CD4-positive, alpha-beta memory T cell (primary cell): ENCODE results near the gene TAS2R38. TPM values are rescaled to one million over a fixed set of nuclear protein-coding genes. Genes with fewer than 3 reads are reported as not detected.

ENCODE experiments used
- CTCF ChIA-PET: fragments of 350-600 bp; sonication (Branson Sonifier 250); formaldehyde crosslinking; loops from one replicate; lab custom pipeline; 2021; ENCODE audit warnings: inconsistent platforms; ENCODE audit not compliant: partially characterized antibody; lab: Charles Lee
- POLR2A ChIA-PET: fragments of 350-600 bp; sonication (Branson Sonifier 250); formaldehyde crosslinking; loops from one replicate; lab custom pipeline; 2021; ENCODE audit not compliant: partially characterized antibody; lab: Charles Lee
- DNase-seq, 5 donors: peaks; one replicate each; pipeline versions ENCODE4 v3.0.0 to v3.0.0-alpha.2; 2020 to 2022; ENCODE audit warnings: mixed read lengths in 1 of 5
- H3K27ac ChIP-seq: one replicate; pipeline ENCODE4 v1.7.0; 2013; ENCODE audit warnings: low read depth, low read length
- H3K27me3 ChIP-seq: 2 replicates; pipeline ENCODE4 v1.7.0; 2013; ENCODE audit warnings: mild to moderate bottlenecking, low read length, moderate library complexity; ENCODE audit not compliant: insufficient read depth
- H3K36me3 ChIP-seq: 2 replicates; pipeline ENCODE4 v1.7.0; 2013; ENCODE audit warnings: mild to moderate bottlenecking, low read length, moderate library complexity; ENCODE audit not compliant: insufficient read depth
- H3K4me1 ChIP-seq: 2 replicates; pipeline ENCODE4 v1.7.0; 2013; ENCODE audit warnings: mild to moderate bottlenecking, low read length, moderate library complexity; ENCODE audit not compliant: insufficient read depth
- H3K4me3 ChIP-seq, 2 donors: one replicate each; pipeline ENCODE4 v1.7.0; 2013; ENCODE audit warnings: low read length in 2 of 2, mild to moderate bottlenecking in 1 of 2
- H3K9me3 ChIP-seq, 2 donors: one replicate each; pipeline ENCODE4 v1.7.0; 2013; ENCODE audit warnings: low read length in 2 of 2, control low read depth in 1 of 2; ENCODE audit not compliant: control insufficient read depth in 1 of 2
- H3K27ac Mint-ChIP-seq, 7 donors: one replicate each; pipeline ENCODE4 v1.8.0; 2020 to 2021; ENCODE audit warnings: mixed read lengths in 7 of 7, mild to moderate bottlenecking in 6 of 7, inconsistent platforms in 3 of 7, moderate library complexity in 3 of 7
- H3K27me3 Mint-ChIP-seq, 2 donors: one replicate each; pipeline ENCODE4 v1.8.0; 2020 to 2021; ENCODE audit warnings: mixed read lengths in 2 of 2
- H3K36me3 Mint-ChIP-seq, 2 donors: one replicate each; pipeline ENCODE4 v1.8.0; 2020 to 2021; ENCODE audit warnings: mixed read lengths in 2 of 2, inconsistent platforms in 1 of 2, mild to moderate bottlenecking in 1 of 2
- H3K4me1 Mint-ChIP-seq, 4 donors: one replicate each; pipeline ENCODE4 v1.8.0; 2020 to 2021; ENCODE audit warnings: mixed read lengths in 4 of 4, mild to moderate bottlenecking in 1 of 4
- H3K4me3 Mint-ChIP-seq, 8 donors: one replicate each; pipeline ENCODE4 v1.8.0; 2020 to 2021; ENCODE audit warnings: mixed read lengths in 8 of 8, mild to moderate bottlenecking in 7 of 8, moderate library complexity in 6 of 8, inconsistent platforms in 3 of 8
- H3K9me3 Mint-ChIP-seq, 8 donors: one replicate each; pipeline ENCODE4 v1.8.0; 2020 to 2021; ENCODE audit warnings: mixed read lengths in 8 of 8, mild to moderate bottlenecking in 5 of 8, inconsistent platforms in 3 of 8, moderate library complexity in 1 of 8
- intact Hi-C: fragments of 100-400 bp; cut with micrococcal nuclease; formaldehyde crosslinking; loops from one replicate; pipeline ENCODE4 v1.15.1; 2023
- polyA plus RNA-seq, 2 donors: library from polyadenylated mRNA; unstranded; fragments of 300-500 nt; fragmentation: Illumina TruSeq; gene quantifications; one replicate each; pipeline ENCODE4 v1.2.3, GENCODE V29; 2021
- total RNA-seq, 2 experiments: library from RNA; stranded (reverse); gene quantifications; one replicate each; pipeline ENCODE4 v1.2.3, GENCODE V29; 2021

The TAS2R38 gene
- total and polyA plus RNA-seq, 4 experiments from 2014 or later = not detected

- CTCF ChIA-PET = interaction anchor here (1.2 kb wide), 1 partner anchor 31 kb away, joined by 4 read pairs; no protein-coding TSS in a partner anchor
- Mint-ChIP-seq H3K4me1 (no peaks in the 10 kb centered on the region), H3K27me3 (peaks cover 0 to 5% of the 10 kb centered on the region in 2 donors), H3K27ac (no peak overlapping the region), H3K4me3 (no peak overlapping the region), H3K9me3 (peaks cover 0 to 33% (median 18%) of the 10 kb centered on the region in 8 donors), H3K36me3 (no peaks in the 10 kb centered on the region)
- Histone ChIP-seq H3K36me3 (no peaks in the 10 kb centered on the region), H3K4me3 (no peak overlapping the region), H3K27me3 (no peaks in the 10 kb centered on the region), H3K27ac (no peak overlapping the region), H3K4me1 (no peaks in the 10 kb centered on the region), H3K9me3 (no peaks in the 10 kb centered on the region)
- no peak for DNase-seq
- POLR2A ChIA-PET = no interaction called here
- intact Hi-C loops = no loop called here
Measured at GRCh38 chr7:141944811-141945210, 28.8 kb downstream of the TAS2R38 start.

DNA sequence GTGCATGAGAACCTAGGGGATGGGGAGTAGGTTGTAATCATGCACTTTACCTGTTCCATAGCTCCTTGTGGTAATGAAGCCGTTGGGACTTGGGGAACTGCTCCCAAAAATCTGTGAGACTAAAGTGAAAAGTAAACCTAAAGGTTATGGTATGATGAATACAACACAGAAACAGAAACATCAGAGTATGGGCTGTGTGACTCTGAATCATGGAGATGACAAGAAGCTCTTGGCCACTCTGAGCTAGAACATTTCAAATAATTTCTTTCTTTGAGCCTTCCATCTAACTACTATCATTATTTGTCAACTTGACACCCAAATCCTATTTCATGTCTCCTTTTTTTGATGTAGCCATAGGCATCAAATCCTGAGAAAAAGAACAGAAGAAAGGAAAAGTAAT, 29.7 kb downstream of the TAS2R38 start:
- no peaks in the 10 kb centered on the region for H3K4me1 Mint-ChIP-seq
- no peak overlapping the region for H3K4me3 Mint-ChIP-seq
- no peak overlapping the region for H3K4me3 ChIP-seq
- H3K9me3 Mint-ChIP-seq = peaks cover 0 to 42% (median 23%) of the 10 kb centered on the region in 8 donors
- ChIA-PET CTCF (no interaction called here), POLR2A (no interaction called here)
- peaks cover 0 to 2% of the 10 kb centered on the region in 2 donors for H3K27me3 Mint-ChIP-seq
- H3K9me3 ChIP-seq = no peaks in the 10 kb centered on the region
- no peaks in the 10 kb centered on the region for H3K27me3 ChIP-seq
- no peak for DNase-seq
- no peaks in the 10 kb centered on the region for H3K4me1 ChIP-seq
- H3K36me3 ChIP-seq = no peaks in the 10 kb centered on the region
- no peak overlapping the region for H3K27ac Mint-ChIP-seq
- intact Hi-C loops = no loop called here
- no peak overlapping the region for H3K27ac ChIP-seq
- H3K36me3 Mint-ChIP-seq = no peaks in the 10 kb centered on the region

GRCh38 chr7:141941075-141941474, 32.5 kb downstream of the TAS2R38 start:
- no peak for DNase-seq
- Histone ChIP-seq H3K36me3 (no peaks in the 10 kb centered on the region), H3K27me3 (no peaks in the 10 kb centered on the region), H3K9me3 (no peaks in the 10 kb centered on the region), H3K4me3 (no peak overlapping the region), H3K27ac (no peak overlapping the region), H3K4me1 (no peaks in the 10 kb centered on the region)
- POLR2A ChIA-PET = no interaction called here
- Mint-ChIP-seq H3K9me3 (peaks cover 0 to 51% (median 24%) of the 10 kb centered on the region in 8 donors), H3K4me3 (no peak overlapping the region), H3K27me3 (peaks cover 0 to 2% of the 10 kb centered on the region in 2 donors), H3K36me3 (no peaks in the 10 kb centered on the region), H3K4me1 (no peaks in the 10 kb centered on the region), H3K27ac (no peak overlapping the region)
- CTCF ChIA-PET = no interaction called here
- intact Hi-C loops = no loop called here

GRCh38 chr7:141930211-141930610, 43.4 kb downstream of the TAS2R38 start:
- no peaks in the 10 kb centered on the region for H3K4me1 ChIP-seq
- no peaks in the 10 kb centered on the region for H3K36me3 Mint-ChIP-seq
- H3K36me3 ChIP-seq = no peaks in the 10 kb centered on the region
- H3K27ac ChIP-seq = no peak overlapping the region
- H3K9me3 ChIP-seq = no peaks in the 10 kb centered on the region
- no peaks in the 10 kb centered on the region for H3K27me3 ChIP-seq
- peaks cover 0 to 7% of the 10 kb centered on the region in 2 donors for H3K27me3 Mint-ChIP-seq
- no peaks in the 10 kb centered on the region for H3K4me1 Mint-ChIP-seq
- intact Hi-C loops = no loop called here
- no peak for DNase-seq
- ChIA-PET POLR2A (no interaction called here), CTCF (no interaction called here)
- H3K27ac Mint-ChIP-seq = no peak overlapping the region
- H3K9me3 Mint-ChIP-seq = peaks cover 0 to 18% (median 11%) of the 10 kb centered on the region in 8 donors
- no peak overlapping the region for H3K4me3 Mint-ChIP-seq
- no peak overlapping the region for H3K4me3 ChIP-seq

- H3K4me1 Mint-ChIP-seq = no peaks in the 10 kb centered on the region
- CTCF ChIA-PET = no interaction called here
Measured at GRCh38 chr7:141928845-141929195, 44.8 kb downstream of the TAS2R38 start.

GRCh38 chr7:141928146-141928844, 45.3 kb downstream of the TAS2R38 start:
- H3K36me3 ChIP-seq = no peaks in the 10 kb centered on the region
- H3K4me3 Mint-ChIP-seq = no peak overlapping the region
- no peaks in the 10 kb centered on the region for H3K27me3 ChIP-seq
- no peaks in the 10 kb centered on the region for H3K4me1 ChIP-seq
- peaks cover 0 to 18% (median 11%) of the 10 kb centered on the region in 8 donors for H3K9me3 Mint-ChIP-seq
- no peaks in the 10 kb centered on the region for H3K9me3 ChIP-seq
- no peak for DNase-seq
- intact Hi-C loops = no loop called here
- H3K36me3 Mint-ChIP-seq = no peaks in the 10 kb centered on the region
- H3K27me3 Mint-ChIP-seq = peaks cover 0 to 7% of the 10 kb centered on the region in 2 donors
- no peak overlapping the region for H3K4me3 ChIP-seq
- ChIA-PET CTCF (no interaction called here), POLR2A (no interaction called here)
- no peaks in the 10 kb centered on the region for H3K4me1 Mint-ChIP-seq
- no peak overlapping the region for H3K27ac Mint-ChIP-seq
- H3K27ac ChIP-seq = no peak overlapping the region

More at GRCh38 chr7:141928845-141929195, 44.8 kb downstream of the TAS2R38 start:
- Mint-ChIP-seq H3K36me3 (no peaks in the 10 kb centered on the region), H3K27me3 (peaks cover 0 to 7% of the 10 kb centered on the region in 2 donors), H3K27ac (no peak overlapping the region), H3K9me3 (peaks cover 0 to 18% (median 11%) of the 10 kb centered on the region in 8 donors), H3K4me3 (no peak overlapping the region)
- H3K27me3 ChIP-seq = no peaks in the 10 kb centered on the region
- POLR2A ChIA-PET = no interaction called here
- no peak overlapping the region for H3K27ac ChIP-seq
- intact Hi-C loops = no loop called here
- H3K36me3 ChIP-seq = no peaks in the 10 kb centered on the region
- no peak overlapping the region for H3K4me3 ChIP-seq
- no peaks in the 10 kb centered on the region for H3K4me1 ChIP-seq
- no peaks in the 10 kb centered on the region for H3K9me3 ChIP-seq
- no peak for DNase-seq
